COLO668 (cell line): Measurements from ENCODE around the gene INPP5F.

ENCODE experiments used
- DNase-seq: peaks from one replicate; lab custom pipeline; 2025; ENCODE audit not compliant: unreplicated experiment; lab: John Stamatoyannopoulos, UW

The INPP5F gene

GRCh38 chr10:119725828-119726675 is at the start of gene INPP5F:
Gene INPP5F, plus strand, starts transcription at chr10:119726050. Its CDS starts 213 bp downstream, at chr10:119726263.
- peak; percentile 97 for DNase-seq

- DNase-seq = no peak
Observed at GRCh38 chr10:119677126-119677525, 48.7 kb upstream of the INPP5F start.

GRCh38 chr10:119677904-119678755 is 47.7 kb upstream of the INPP5F start:
- DNase-seq = no peak

- DNase-seq = no peak
Observed at GRCh38 chr10:119679480-119679829, 46.4 kb upstream of the INPP5F start.

GRCh38 chr10:119680050-119680449 is 45.8 kb upstream of the INPP5F start:
- DNase-seq = no peak

GRCh38 chr10:119680650-119681081 is 45.2 kb upstream of the INPP5F start:
- DNase-seq = no peak

- DNase-seq = peak; percentile 68
Observed at GRCh38 chr10:119686465-119687191, 39.2 kb upstream of the INPP5F start.

- DNase-seq = no peak
Observed at GRCh38 chr10:119687192-119688032, 38.4 kb upstream of the INPP5F start.

- DNase-seq = no peak
Observed at GRCh38 chr10:119688033-119688508, 37.8 kb upstream of the INPP5F start.

GRCh38 chr10:119689016-119689580 is 36.8 kb upstream of the INPP5F start:
- DNase-seq = no peak

- DNase-seq = no peak
Observed at GRCh38 chr10:119691726-119692125, 34.1 kb upstream of the INPP5F start.

GRCh38 chr10:119693262-119693957 is 32.4 kb upstream of the INPP5F start:
- DNase-seq = no peak

GRCh38 chr10:119694608-119695007 is 31.2 kb upstream of the INPP5F start:
- no peak for DNase-seq

- DNase-seq = no peak
Observed at GRCh38 chr10:119700321-119700954, 25.4 kb upstream of the INPP5F start.

- no peak for DNase-seq
Observed at GRCh38 chr10:119701861-119702260, 24.0 kb upstream of the INPP5F start.

GRCh38 chr10:119702583-119702982 is 23.3 kb upstream of the INPP5F start:
- DNase-seq = no peak

- DNase-seq = no peak
Observed at GRCh38 chr10:119703903-119704508, 21.8 kb upstream of the INPP5F start.

GRCh38 chr10:119705434-119705831 is 20.4 kb upstream of the INPP5F start:
- DNase-seq = no peak
